Mucosa of rectum (tissue), 2 donors: ENCODE measurements around the gene EMC10.

Experiments
- H3K27ac ChIP-seq, 2 donors: one replicate each; pipeline ENCODE4 v1.7.0; 2013; ENCODE audit warnings: inconsistent platforms in 2 of 2, low read depth in 2 of 2, low read length in 2 of 2
- H3K27me3 ChIP-seq, 2 donors: one replicate each; pipeline ENCODE4 v1.7.0; 2013; ENCODE audit warnings: low read length in 2 of 2; ENCODE audit not compliant: control insufficient read depth in 2 of 2, insufficient read depth in 2 of 2
- H3K36me3 ChIP-seq, 2 donors: one replicate each; pipeline ENCODE4 v1.7.0; 2013; ENCODE audit warnings: low read length in 2 of 2; ENCODE audit not compliant: control insufficient read depth in 2 of 2, insufficient read depth in 2 of 2
- H3K4me1 ChIP-seq, 2 donors: one replicate each; pipeline ENCODE4 v1.7.0; 2013; ENCODE audit warnings: low read length in 2 of 2, mild to moderate bottlenecking in 1 of 2; ENCODE audit not compliant: control insufficient read depth in 2 of 2, insufficient read depth in 2 of 2
- H3K4me3 ChIP-seq, 2 donors: one replicate each; pipeline ENCODE4 v1.7.0; 2013; ENCODE audit warnings: low read length in 2 of 2
- H3K9ac ChIP-seq, 2 donors: one replicate each; pipeline ENCODE4 v1.7.0; 2013; ENCODE audit warnings: low read length in 2 of 2, low read depth in 1 of 2, mild to moderate bottlenecking in 1 of 2
- H3K9me3 ChIP-seq, 2 donors: one replicate each; pipeline ENCODE4 v1.7.0; 2013; ENCODE audit warnings: low read length in 2 of 2; ENCODE audit not compliant: control insufficient read depth in 2 of 2
- donor health status: healthy.
- donor health status: Normal muscosa, but diverticular disease.

Gene EMC10

DNA sequence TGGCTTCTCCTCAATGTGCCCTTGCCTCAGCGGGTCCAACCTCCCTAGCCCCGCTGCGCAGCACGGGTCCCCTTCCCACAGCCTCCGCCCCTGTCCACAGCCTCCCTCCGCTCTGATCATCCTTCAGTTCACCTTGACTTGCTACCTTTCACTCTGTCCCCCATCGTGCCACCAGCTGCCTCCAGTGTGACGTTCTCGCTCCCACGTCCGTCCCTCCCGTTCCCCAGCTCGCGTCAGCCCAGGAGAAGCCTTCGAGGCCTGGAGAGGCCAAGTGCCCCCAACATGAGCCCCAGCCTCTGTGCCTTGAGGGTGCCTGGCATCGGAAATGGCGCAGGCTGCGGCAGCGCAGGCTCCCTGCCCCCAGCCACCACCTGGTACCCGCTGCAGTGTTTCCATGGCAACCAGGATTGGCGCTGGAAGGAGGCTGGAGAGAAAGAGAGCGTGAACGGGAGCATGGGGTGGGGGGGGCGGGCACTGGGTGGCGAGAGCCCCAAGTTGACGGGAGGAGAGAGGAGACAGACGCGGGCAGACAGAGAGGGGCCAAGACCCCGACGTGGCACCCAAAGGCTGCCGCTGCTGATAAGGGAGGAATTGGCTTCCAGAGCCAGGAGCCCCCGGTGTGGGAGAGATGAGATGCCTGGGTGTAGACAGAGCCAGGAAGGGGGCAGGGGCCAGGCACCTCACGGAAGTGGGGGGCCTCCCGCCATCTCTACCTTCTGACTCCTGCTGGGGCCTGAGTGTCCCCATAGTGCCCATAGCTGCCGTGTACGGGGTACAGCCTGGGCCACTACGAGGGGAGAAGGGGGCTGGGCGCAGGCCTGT, 38.2 kb downstream of the EMC10 start:
- no peak overlapping the region for H3K9ac ChIP-seq
- no peak overlapping the region for H3K27ac ChIP-seq
- no peak overlapping the region for H3K4me3 ChIP-seq
- no peaks in the 10 kb centered on the region for H3K36me3 ChIP-seq
- H3K4me1 ChIP-seq = peaks cover 5 to 9% of the 10 kb centered on the region in 2 donors
- peaks cover 0 to 3% of the 10 kb centered on the region in 2 donors for H3K27me3 ChIP-seq
- no peaks in the 10 kb centered on the region for H3K9me3 ChIP-seq

- Histone ChIP-seq H3K27ac (no peak overlapping the region), H3K9ac (no peak overlapping the region), H3K4me3 (no peak overlapping the region), H3K27me3 (peaks cover 0 to 3% of the 10 kb centered on the region in 2 donors), H3K36me3 (no peaks in the 10 kb centered on the region), H3K9me3 (no peaks in the 10 kb centered on the region), H3K4me1 (peaks cover 4 to 9% of the 10 kb centered on the region in 2 donors)
Observed at GRCh38 chr19:50515168-50515561, 38.9 kb downstream of the EMC10 start.

- Histone ChIP-seq H3K4me1 (peaks cover 0 to 2% of the 10 kb centered on the region in 2 donors), H3K9me3 (no peaks in the 10 kb centered on the region), H3K27me3 (peaks cover 0 to 3% of the 10 kb centered on the region in 2 donors), H3K9ac (no peak overlapping the region), H3K27ac (no peak overlapping the region), H3K36me3 (no peaks in the 10 kb centered on the region), H3K4me3 (no peak overlapping the region)
Observed at GRCh38 chr19:50516456-50516855, 40.1 kb downstream of the EMC10 start.

DNA sequence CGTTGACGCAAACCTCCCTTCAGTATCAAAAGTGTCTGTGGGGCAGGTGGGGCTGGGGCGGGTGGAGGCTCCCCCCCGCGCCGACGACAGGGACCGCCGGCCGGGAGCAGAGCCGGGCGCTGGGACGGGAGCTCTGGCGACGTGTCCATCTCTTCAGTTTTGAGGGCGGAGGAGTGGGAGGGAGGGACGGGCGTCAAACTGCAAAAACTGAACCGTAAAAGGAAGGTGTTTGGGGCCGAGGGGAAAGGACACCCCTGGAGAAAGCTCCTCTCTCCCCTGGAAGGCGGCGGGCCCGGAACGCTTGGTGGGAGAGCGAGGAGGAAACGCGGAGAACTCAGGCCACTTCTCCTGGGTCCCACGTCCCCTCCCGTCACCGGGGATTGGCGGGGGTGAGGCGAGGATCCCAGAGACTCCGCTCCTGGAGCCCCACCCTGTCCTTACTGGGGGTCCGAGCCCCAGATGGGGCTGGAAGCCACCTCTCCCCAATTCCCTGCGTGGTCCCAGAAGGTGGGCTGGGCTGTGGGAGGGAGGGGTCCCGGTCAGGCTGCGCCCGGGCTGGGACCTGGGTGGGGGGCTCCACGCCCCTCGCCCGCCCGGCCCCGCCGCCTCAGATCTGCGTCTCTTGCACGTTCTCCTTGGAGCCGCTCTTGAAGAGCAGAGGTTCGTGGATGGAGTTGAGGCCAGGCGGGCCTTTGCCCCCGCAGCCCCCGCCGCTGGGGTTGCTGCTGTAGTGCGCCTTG, 40.8 kb downstream of the EMC10 start:
- Histone ChIP-seq H3K27ac (no peak overlapping the region), H3K4me3 (no peak overlapping the region), H3K9me3 (no peaks in the 10 kb centered on the region)

GRCh38 chr19:50517704-50518075, 41.4 kb downstream of the EMC10 start:
- Histone ChIP-seq H3K4me3 (no peak overlapping the region), H3K9me3 (no peaks in the 10 kb centered on the region), H3K9ac (no peak overlapping the region), H3K36me3 (no peaks in the 10 kb centered on the region), H3K27ac (no peak overlapping the region), H3K27me3 (peaks cover 0 to 3% of the 10 kb centered on the region in 2 donors), H3K4me1 (no peaks in the 10 kb centered on the region)

More for the DNA sequence above, 40.8 kb downstream of the EMC10 start:
- H3K27me3 ChIP-seq = peaks cover 0 to 3% of the 10 kb centered on the region in 2 donors
- H3K36me3 ChIP-seq = no peaks in the 10 kb centered on the region
- no peaks in the 10 kb centered on the region for H3K4me1 ChIP-seq
- no peak overlapping the region for H3K9ac ChIP-seq

- peaks cover 0 to 3% of the 10 kb centered on the region in 2 donors for H3K27me3 ChIP-seq
- no peaks in the 10 kb centered on the region for H3K4me1 ChIP-seq
- H3K36me3 ChIP-seq = no peaks in the 10 kb centered on the region
- H3K9ac ChIP-seq = no peak overlapping the region
- no peaks in the 10 kb centered on the region for H3K9me3 ChIP-seq
- H3K27ac ChIP-seq = no peak overlapping the region
- H3K4me3 ChIP-seq = no peak overlapping the region
Observed at GRCh38 chr19:50518091-50519005, 42.0 kb downstream of the EMC10 start.

DNA sequence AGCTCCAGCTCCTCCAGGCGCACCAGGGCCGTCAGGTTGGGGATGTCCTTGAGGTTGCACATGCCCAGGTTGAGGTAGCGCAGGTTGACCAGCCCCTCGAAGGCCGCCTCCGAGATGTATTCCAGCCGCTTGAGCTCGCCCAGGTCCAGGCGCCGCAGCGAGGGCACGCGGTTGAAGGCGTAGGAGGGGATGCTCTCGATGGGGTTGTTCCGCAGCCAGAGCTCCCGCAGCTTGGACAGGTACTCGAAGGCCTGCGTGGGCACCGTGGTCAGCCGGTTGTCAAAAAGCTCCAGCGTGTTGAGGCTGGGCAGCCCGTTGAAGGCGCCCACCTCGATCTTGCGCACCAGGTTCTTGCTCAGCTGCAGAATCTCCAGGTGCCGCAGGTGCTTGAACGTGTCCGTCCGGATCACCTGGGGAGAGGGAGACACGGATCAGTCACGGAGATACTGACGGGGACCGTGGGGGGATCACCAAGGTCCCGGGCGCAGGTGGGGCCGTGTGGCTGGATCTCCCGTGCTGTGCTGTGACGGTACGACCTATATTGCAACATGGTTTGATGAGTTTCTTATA, 42.8 kb downstream of the EMC10 start:
- H3K9me3 ChIP-seq = no peaks in the 10 kb centered on the region
- no peak overlapping the region for H3K4me3 ChIP-seq
- peaks cover 0 to 3% of the 10 kb centered on the region in 2 donors for H3K27me3 ChIP-seq
- H3K9ac ChIP-seq = no peak overlapping the region
- H3K4me1 ChIP-seq = no peaks in the 10 kb centered on the region
- no peaks in the 10 kb centered on the region for H3K36me3 ChIP-seq
- no peak overlapping the region for H3K27ac ChIP-seq

- H3K4me1 ChIP-seq = no peaks in the 10 kb centered on the region
- H3K27me3 ChIP-seq = no peaks in the 10 kb centered on the region
- H3K9ac ChIP-seq = no peak overlapping the region
- no peaks in the 10 kb centered on the region for H3K36me3 ChIP-seq
- H3K9me3 ChIP-seq = no peaks in the 10 kb centered on the region
- no peak overlapping the region for H3K4me3 ChIP-seq
- no peak overlapping the region for H3K27ac ChIP-seq
Observed at GRCh38 chr19:50520822-50521465, 44.6 kb downstream of the EMC10 start.

GRCh38 chr19:50522881-50523280, 46.6 kb downstream of the EMC10 start:
- no peaks in the 10 kb centered on the region for H3K4me1 ChIP-seq
- no peaks in the 10 kb centered on the region for H3K9me3 ChIP-seq
- H3K27ac ChIP-seq = no peak overlapping the region
- H3K27me3 ChIP-seq = no peaks in the 10 kb centered on the region
- no peak overlapping the region for H3K4me3 ChIP-seq
- no peak overlapping the region for H3K9ac ChIP-seq
- H3K36me3 ChIP-seq = no peaks in the 10 kb centered on the region
